Karpas-422 (cell line): ENCODE data around the gene UBE2D1. TPM values are rescaled to one million over a fixed set of nuclear protein-coding genes. Genes with fewer than 3 reads are reported as not detected.

Source experiments
- DNase-seq: peaks from one replicate; pipeline ENCODE4 v3.0.0-alpha.2; 2015
- H2AFZ ChIP-seq: fragments of 200-600 bp; sonication (generic); 2 replicates; pipeline ENCODE4 v1.6.1; 2014; ENCODE audit warnings: antibody characterized with exemption, low read length, mixed read lengths
- H3K27ac ChIP-seq: fragments of 200-600 bp; sonication (generic); 2 replicates; pipeline ENCODE4 v1.5.1; 2014; ENCODE audit warnings: mild to moderate bottlenecking, low read length, moderate library complexity
- H3K27me3 ChIP-seq: fragments of 200-600 bp; sonication (generic); 2 replicates; pipeline ENCODE4 v1.6.1; 2014; ENCODE audit warnings: low read length, mixed read lengths
- H3K36me3 ChIP-seq: fragments of 200-600 bp; sonication (generic); 2 replicates; pipeline ENCODE4 v1.6.1; 2014; ENCODE audit warnings: low read length, mixed read lengths; ENCODE audit not compliant: insufficient read depth
- H3K4me1 ChIP-seq: fragments of 200-600 bp; sonication (generic); 2 replicates; pipeline ENCODE4 v1.6.1; 2014; ENCODE audit warnings: mild to moderate bottlenecking, low read length, mixed read lengths
- H3K4me2 ChIP-seq: fragments of 200-600 bp; sonication (generic); 2 replicates; pipeline ENCODE4 v1.6.1; 2014; ENCODE audit warnings: low read length, low read depth, mild to moderate bottlenecking; ENCODE audit not compliant: poor library complexity, severe bottlenecking
- H3K4me3 ChIP-seq: fragments of 200-600 bp; sonication (generic); 2 replicates; pipeline ENCODE4 v1.5.1; 2014; ENCODE audit warnings: mild to moderate bottlenecking, antibody characterized with exemption, low read length, mixed read lengths
- H3K79me2 ChIP-seq: fragments of 200-600 bp; sonication (generic); 2 replicates; pipeline ENCODE4 v1.6.1; 2014; ENCODE audit warnings: mild to moderate bottlenecking, low read length, mixed read lengths
- H3K9ac ChIP-seq: fragments of 200-600 bp; sonication (generic); 2 replicates; pipeline ENCODE4 v1.6.0; 2014; ENCODE audit warnings: low read length
- H3K9me2 ChIP-seq: fragments of 200-600 bp; sonication (generic), shearing (Covaris generic); replicated peaks from 2 replicates; pipeline ENCODE4 v1.6.0; 2014; ENCODE audit warnings: mild to moderate bottlenecking, low read length, moderate library complexity; ENCODE audit not compliant: insufficient read depth
- H3K9me3 ChIP-seq: fragments of 300-700, 200-600 bp; sonication (generic); 2 replicates; pipeline ENCODE4 v1.6.1; 2014; ENCODE audit warnings: low read length, mixed read lengths
- H4K20me1 ChIP-seq: fragments of 200-600 bp; sonication (generic); 2 replicates; pipeline ENCODE4 v1.6.1; 2014; ENCODE audit warnings: mild to moderate bottlenecking, antibody characterized with exemption, low read length, low read depth; ENCODE audit not compliant: insufficient read depth
- total RNA-seq: library from RNA; depleted of rRNA; stranded (reverse); fragments of >200 nt; shearing (Covaris generic); gene quantifications from 2 replicates; pipeline ENCODE4 v1.2.3, GENCODE V29; 2014; ENCODE audit warnings: low replicate concordance

The UBE2D1 gene
- total RNA-seq, 1 experiment from 2014 or later, result 12.7 TPM

- no peak for DNase-seq
- no peaks in the 10 kb centered on the region for H3K79me2 ChIP-seq
- H2AFZ ChIP-seq, result no peak overlapping the region
- no peaks in the 10 kb centered on the region for H3K36me3 ChIP-seq
- no peak overlapping the region for H3K27ac ChIP-seq
- peaks cover 1% of the 10 kb centered on the region; the same call in 1 of the 2 replicates for H4K20me1 ChIP-seq
- H3K4me2 ChIP-seq, result no peak overlapping the region
- no peak overlapping the region for H3K4me3 ChIP-seq
- H3K9me3 ChIP-seq, result no peaks in the 10 kb centered on the region
- no peaks in the 10 kb centered on the region for H3K27me3 ChIP-seq
- peaks cover 10% of the 10 kb centered on the region for H3K4me1 ChIP-seq
- no peak overlapping the region for H3K9ac ChIP-seq
- H3K9me2 ChIP-seq, result no peaks in the 10 kb centered on the region
Observed at GRCh38 chr10:58358314-58358933, 23.6 kb downstream of the UBE2D1 start.

GRCh38 chr10:58358947-58359346 lies 24.1 kb downstream of the UBE2D1 start:
- Histone ChIP-seq H3K36me3 (no peaks in the 10 kb centered on the region), H3K4me2 (no peak overlapping the region), H4K20me1 (no peaks in the 10 kb centered on the region), H3K79me2 (no peaks in the 10 kb centered on the region), H3K9me2 (no peaks in the 10 kb centered on the region), H3K4me1 (peaks cover 10% of the 10 kb centered on the region), H3K4me3 (no peak overlapping the region), H2AFZ (no peak overlapping the region), H3K27ac (no peak overlapping the region), H3K9me3 (no peaks in the 10 kb centered on the region), H3K27me3 (no peaks in the 10 kb centered on the region), H3K9ac (no peak overlapping the region)
- DNase-seq, result no peak

- no peaks in the 10 kb centered on the region for H3K9me2 ChIP-seq
- no peaks in the 10 kb centered on the region for H3K79me2 ChIP-seq
- H3K4me1 ChIP-seq, result peaks cover 10% of the 10 kb centered on the region
- H3K4me3 ChIP-seq, result no peak overlapping the region
- H3K9ac ChIP-seq, result no peak overlapping the region
- H3K4me2 ChIP-seq, result no peak overlapping the region
- H3K36me3 ChIP-seq, result no peaks in the 10 kb centered on the region
- no peak for DNase-seq
- H2AFZ ChIP-seq, result no peak overlapping the region
- no peaks in the 10 kb centered on the region for H3K9me3 ChIP-seq
- H4K20me1 ChIP-seq, result no peaks in the 10 kb centered on the region
- H3K27me3 ChIP-seq, result no peaks in the 10 kb centered on the region
- no peak overlapping the region for H3K27ac ChIP-seq
Observed at GRCh38 chr10:58359541-58359940, 24.7 kb downstream of the UBE2D1 start.

GRCh38 chr10:58360412-58361004 lies 25.7 kb downstream of the UBE2D1 start:
- Histone ChIP-seq H3K4me2 (no peak overlapping the region), H3K9ac (no peak overlapping the region), H3K9me2 (no peaks in the 10 kb centered on the region), H3K4me3 (no peak overlapping the region), H3K27me3 (no peaks in the 10 kb centered on the region), H2AFZ (no peak overlapping the region), H4K20me1 (no peaks in the 10 kb centered on the region), H3K36me3 (no peaks in the 10 kb centered on the region), H3K27ac (no peak overlapping the region), H3K9me3 (no peaks in the 10 kb centered on the region), H3K79me2 (no peaks in the 10 kb centered on the region), H3K4me1 (peaks cover 10% of the 10 kb centered on the region)
- no peak for DNase-seq

GRCh38 chr10:58361353-58361752 lies 26.5 kb downstream of the UBE2D1 start:
- Histone ChIP-seq H3K4me1 (peaks cover 10% of the 10 kb centered on the region), H3K4me3 (no peak overlapping the region), H2AFZ (no peak overlapping the region), H3K9me3 (no peaks in the 10 kb centered on the region), H3K4me2 (no peak overlapping the region), H3K9me2 (no peaks in the 10 kb centered on the region), H3K27me3 (no peaks in the 10 kb centered on the region), H3K36me3 (no peaks in the 10 kb centered on the region), H3K79me2 (no peaks in the 10 kb centered on the region), H3K27ac (no peak overlapping the region), H4K20me1 (no peaks in the 10 kb centered on the region), H3K9ac (no peak overlapping the region)
- DNase-seq, result no peak

GRCh38 chr10:58362027-58362789 lies 27.4 kb downstream of the UBE2D1 start:
- no peaks in the 10 kb centered on the region for H3K9me2 ChIP-seq
- H3K4me3 ChIP-seq, result no peak overlapping the region
- H3K4me1 ChIP-seq, result peaks cover 10% of the 10 kb centered on the region
- no peak overlapping the region for H3K4me2 ChIP-seq
- no peaks in the 10 kb centered on the region for H3K36me3 ChIP-seq
- H3K9me3 ChIP-seq, result no peaks in the 10 kb centered on the region
- H3K27me3 ChIP-seq, result no peaks in the 10 kb centered on the region
- DNase-seq, result no peak
- no peak overlapping the region for H2AFZ ChIP-seq
- H3K27ac ChIP-seq, result no peak overlapping the region
- no peaks in the 10 kb centered on the region for H3K79me2 ChIP-seq
- H3K9ac ChIP-seq, result no peak overlapping the region
- no peaks in the 10 kb centered on the region for H4K20me1 ChIP-seq

- H3K27ac ChIP-seq, result no peak overlapping the region
- no peaks in the 10 kb centered on the region for H3K9me2 ChIP-seq
- H2AFZ ChIP-seq, result no peak overlapping the region
- H3K4me1 ChIP-seq, result no peaks in the 10 kb centered on the region
- no peak overlapping the region for H3K4me3 ChIP-seq
- no peaks in the 10 kb centered on the region for H3K9me3 ChIP-seq
- H3K4me2 ChIP-seq, result no peak overlapping the region
- no peaks in the 10 kb centered on the region for H4K20me1 ChIP-seq
- no peaks in the 10 kb centered on the region for H3K27me3 ChIP-seq
- no peaks in the 10 kb centered on the region for H3K36me3 ChIP-seq
- DNase-seq, result no peak
- no peak overlapping the region for H3K9ac ChIP-seq
- H3K79me2 ChIP-seq, result no peaks in the 10 kb centered on the region
Observed at GRCh38 chr10:58367069-58367468, 32.3 kb downstream of the UBE2D1 start.

- Histone ChIP-seq H3K79me2 (no peaks in the 10 kb centered on the region), H2AFZ (no peak overlapping the region), H3K27me3 (no peaks in the 10 kb centered on the region), H3K27ac (no peak overlapping the region), H3K4me1 (no peaks in the 10 kb centered on the region), H3K4me2 (no peak overlapping the region), H3K36me3 (no peaks in the 10 kb centered on the region), H3K9me3 (no peaks in the 10 kb centered on the region), H4K20me1 (no peaks in the 10 kb centered on the region), H3K4me3 (no peak overlapping the region), H3K9me2 (no peaks in the 10 kb centered on the region), H3K9ac (no peak overlapping the region)
- DNase-seq, result no peak
Observed at GRCh38 chr10:58371473-58371872, 36.7 kb downstream of the UBE2D1 start.
